Neuronal stem cell (in vitro differentiated cells): Measurements from ENCODE around the gene ISG15.
"Not testable (repeated sequence)": the region's sequence is repeated elsewhere in the genome, so short reads cannot be mapped to it uniquely, and the experiment has no call there.

Experiments used
- DNase-seq: peaks from one replicate; pipeline ENCODE4 v3.0.0-alpha.2; 2013; ENCODE audit warnings: low spot score
- H2AFZ ChIP-seq: one replicate; pipeline ENCODE4 v1.6.1; 2013; ENCODE audit warnings: mild to moderate bottlenecking, low read length, inconsistent platforms
- H2AK5ac ChIP-seq: 2 replicates; pipeline ENCODE4 v1.6.1; 2013; ENCODE audit warnings: low read depth, mild to moderate bottlenecking, inconsistent platforms, low read length, moderate library complexity, mixed read lengths
- H2BK120ac ChIP-seq: 2 replicates; pipeline ENCODE4 v1.6.1; 2013; ENCODE audit warnings: low read depth, mild to moderate bottlenecking, inconsistent platforms, low read length, moderate library complexity, mixed read lengths
- H2BK12ac ChIP-seq: one replicate; pipeline ENCODE4 v1.6.1; 2013; ENCODE audit warnings: low read length, inconsistent platforms
- H2BK15ac ChIP-seq: 2 replicates; pipeline ENCODE4 v1.6.1; 2013; ENCODE audit warnings: mild to moderate bottlenecking, low read length, inconsistent platforms, mixed read lengths
- H2BK5ac ChIP-seq: one replicate; pipeline ENCODE4 v1.6.1; 2013; ENCODE audit warnings: inconsistent platforms, mild to moderate bottlenecking, low read length, moderate library complexity
- H3K14ac ChIP-seq: one replicate; pipeline ENCODE4 v1.6.1; 2013; ENCODE audit warnings: low read length, inconsistent platforms
- H3K18ac ChIP-seq: 2 replicates; pipeline ENCODE4 v1.6.1; 2013; ENCODE audit warnings: low read length, inconsistent platforms
- H3K23ac ChIP-seq: 2 replicates; pipeline ENCODE4 v1.6.1; 2013; ENCODE audit warnings: low read depth, mild to moderate bottlenecking, mixed read lengths, low read length, inconsistent platforms; ENCODE audit not compliant: poor library complexity
- H3K27ac ChIP-seq: replicated peaks from 3 replicates; pipeline ENCODE4 v1.5.1; 2013; ENCODE audit warnings: low read length, inconsistent platforms
- H3K27me3 ChIP-seq, 3 experiments: 2 replicates each; pipeline ENCODE4 v1.6.1; 2013; ENCODE audit warnings: low read length in 3 of 3, mild to moderate bottlenecking in 2 of 3, inconsistent platforms in 1 of 3, low read depth in 1 of 3, mixed read lengths in 1 of 3, moderate library complexity in 1 of 3; ENCODE audit not compliant: control insufficient read depth in 3 of 3, insufficient read depth in 3 of 3
- H3K36me3 ChIP-seq, 2 donors: replicated peaks in 1 of 2; 2 replicates each; pipeline ENCODE4 v1.6.1; 2013; ENCODE audit warnings: low read length in 2 of 2; ENCODE audit not compliant: control insufficient read depth in 2 of 2, insufficient read depth in 2 of 2
- H3K4ac ChIP-seq: 2 replicates; pipeline ENCODE4 v1.6.1; 2013; ENCODE audit warnings: inconsistent platforms, mild to moderate bottlenecking, low read length, moderate library complexity
- H3K4me1 ChIP-seq, 2 donors: 1 replicate in 1 of 2; 2 replicates in 1 of 2; pipeline ENCODE4 v1.6.1; 2013; ENCODE audit warnings: low read length in 2 of 2, low read depth in 1 of 2; ENCODE audit not compliant: control insufficient read depth in 2 of 2, insufficient read depth in 1 of 2
- H3K4me2 ChIP-seq: one replicate; pipeline ENCODE4 v1.6.1; 2013; ENCODE audit warnings: mild to moderate bottlenecking, low read length, inconsistent platforms; ENCODE audit not compliant: insufficient read depth, poor library complexity, severe bottlenecking
- H3K4me3 ChIP-seq, 2 donors: 2 replicates each; pipeline ENCODE4 v1.5.1; 2013; ENCODE audit warnings: low read length in 2 of 2, mild to moderate bottlenecking in 2 of 2, inconsistent platforms in 1 of 2, moderate library complexity in 1 of 2
- H3K79me1 ChIP-seq: one replicate; pipeline ENCODE4 v1.6.1; 2013; ENCODE audit warnings: low read depth, mild to moderate bottlenecking, inconsistent platforms, low read length, moderate library complexity
- H3K9ac ChIP-seq: one replicate; pipeline ENCODE4 v1.6.1; 2013; ENCODE audit warnings: mild to moderate bottlenecking, low read depth, low read length, inconsistent platforms; ENCODE audit not compliant: poor library complexity
- H3K9me3 ChIP-seq, 2 donors: replicated peaks in 1 of 2; 2 replicates each; pipeline versions ENCODE3 to v1.6.1; 2013; ENCODE audit warnings: low read length in 2 of 2, mild to moderate bottlenecking in 2 of 2, inconsistent platforms in 1 of 2, low read depth in 1 of 2, mixed read lengths in 1 of 2, moderate library complexity in 1 of 2; ENCODE audit not compliant: control insufficient read depth in 2 of 2, insufficient read depth in 1 of 2
- H4K8ac ChIP-seq: one replicate; pipeline ENCODE4 v1.6.1; 2013; ENCODE audit warnings: low read depth, mild to moderate bottlenecking, inconsistent platforms, low read length, moderate library complexity
- H4K91ac ChIP-seq: one replicate; pipeline ENCODE4 v1.6.1; 2013; ENCODE audit warnings: low read length, low read depth, mild to moderate bottlenecking, inconsistent platforms; ENCODE audit not compliant: poor library complexity
- WGBS, 2 donors: extraction: QIAGEN DNeasy Blood & Tissue Kit; methylation state at CpG; one replicate each; pipeline ENCODE4 v1.1.7; 2013; ENCODE audit warnings: missing lambda C conversion rate in 2 of 2, mixed read lengths in 1 of 2; ENCODE audit not compliant: insufficient read length in 2 of 2, insufficient replicate concordance in 1 of 2; ENCODE audit errors: extremely low coverage in 2 of 2; 5-methylcytosine and 5-hydroxymethylcytosine counted together

Gene ISG15

GRCh38 chr1:991895-992294 lies 21.4 kb upstream of the ISG15 start:
- H3K27me3 ChIP-seq, result no peaks in the 10 kb centered on the region

GRCh38 chr1:992362-992761 lies 20.9 kb upstream of the ISG15 start:
- Histone ChIP-seq H3K4me2 (no peak overlapping the region), H2BK120ac (no peak overlapping the region)
- no CpG with 5 or more reads among the region's 7 CpGs for WGBS, 2 donors

More at GRCh38 chr1:991895-992294, 21.4 kb upstream of the ISG15 start:
- H3K79me1 ChIP-seq, result no peaks in the 10 kb centered on the region
- H2AK5ac ChIP-seq, result no peak overlapping the region
- no CpG with 5 or more reads among the region's 10 CpGs for WGBS, 2 donors
- no peak overlapping the region for H2AFZ ChIP-seq
- H4K91ac ChIP-seq, result no peak overlapping the region
- no peak overlapping the region for H3K4ac ChIP-seq
- no peak overlapping the region for H3K23ac ChIP-seq
- no peak overlapping the region for H2BK120ac ChIP-seq
- no peaks in the 10 kb centered on the region for H3K36me3 ChIP-seq
- no peak overlapping the region for H3K4me3 ChIP-seq
- no peak for DNase-seq
- peaks cover 8 to 14% of the 10 kb centered on the region in 2 donors for H3K9me3 ChIP-seq
- no peak overlapping the region for H2BK12ac ChIP-seq
- no peak overlapping the region for H3K27ac ChIP-seq
- H2BK5ac ChIP-seq, result no peak overlapping the region
- peaks cover 3 to 4% of the 10 kb centered on the region in 2 donors for H3K4me1 ChIP-seq
- no peak overlapping the region for H3K9ac ChIP-seq
- H3K18ac ChIP-seq, result no peak overlapping the region
- H3K14ac ChIP-seq, result no peak overlapping the region
- no peak overlapping the region for H2BK15ac ChIP-seq
- no peak overlapping the region for H4K8ac ChIP-seq
- H3K4me2 ChIP-seq, result no peak overlapping the region

GRCh38 chr1:993379-993995 lies 19.8 kb upstream of the ISG15 start:
- Histone ChIP-seq H3K9ac (no peak overlapping the region), H3K27me3 (peaks cover 0 to 9% (median 0%) of the 10 kb centered on the region in 3 experiments), H3K18ac (no peak overlapping the region)

More at GRCh38 chr1:992362-992761, 20.9 kb upstream of the ISG15 start:
- Histone ChIP-seq H3K9ac (no peak overlapping the region), H3K27ac (no peak overlapping the region), H3K4me3 (no peak overlapping the region), H4K91ac (no peak overlapping the region), H3K9me3 (peaks cover 8 to 14% of the 10 kb centered on the region in 2 donors), H3K79me1 (peaks cover 3% of the 10 kb centered on the region), H2AK5ac (no peak overlapping the region), H2BK5ac (no peak overlapping the region), H3K36me3 (no peaks in the 10 kb centered on the region), H3K23ac (no peak overlapping the region), H3K14ac (no peak overlapping the region), H3K4me1 (peaks cover 8 to 9% of the 10 kb centered on the region in 2 donors), H2BK12ac (no peak overlapping the region), H2BK15ac (no peak overlapping the region), H3K27me3 (peaks cover 0 to under 1% (median 0%) of the 10 kb centered on the region in 3 experiments), H2AFZ (no peak overlapping the region), H3K4ac (no peak overlapping the region), H4K8ac (no peak overlapping the region), H3K18ac (no peak overlapping the region)
- DNase-seq, result no peak

GRCh38 chr1:994546-994945 lies 18.8 kb upstream of the ISG15 start:
- H4K8ac ChIP-seq, H4K91ac ChIP-seq, H3K9ac ChIP-seq, DNase-seq, H3K27me3 ChIP-seq, H3K4ac ChIP-seq, H2BK5ac ChIP-seq, H2BK15ac ChIP-seq, H3K4me2 ChIP-seq, H2AK5ac ChIP-seq, H3K23ac ChIP-seq, H3K9me3 ChIP-seq, H3K14ac ChIP-seq, H3K27ac ChIP-seq, H2BK120ac ChIP-seq, H3K36me3 ChIP-seq, H2BK12ac ChIP-seq, H3K4me3 ChIP-seq, H2AFZ ChIP-seq, H3K18ac ChIP-seq: not testable (repeated sequence)
- no CpG with 5 or more reads among the region's 6 CpGs for WGBS, 2 donors
- peaks cover 18% of the 10 kb centered on the region for H3K79me1 ChIP-seq
- peaks cover 13 to 19% of the 10 kb centered on the region in 2 donors for H3K4me1 ChIP-seq

More at GRCh38 chr1:993379-993995, 19.8 kb upstream of the ISG15 start:
- H3K4me1 ChIP-seq, result peaks cover 13 to 19% of the 10 kb centered on the region in 2 donors
- no peak overlapping the region for H2AFZ ChIP-seq
- no peak overlapping the region for H3K27ac ChIP-seq
- H3K4ac ChIP-seq, result no peak overlapping the region
- H3K36me3 ChIP-seq, result peaks cover 0 to 5% of the 10 kb centered on the region in 2 donors
- H2BK15ac ChIP-seq, result no peak overlapping the region
- WGBS, 2 donors, result no CpG with 5 or more reads among the region's 15 CpGs
- no peak overlapping the region for H4K91ac ChIP-seq
- no peak for DNase-seq
- peaks cover 12% of the 10 kb centered on the region for H3K79me1 ChIP-seq
- H3K14ac ChIP-seq, result no peak overlapping the region
- no peak overlapping the region for H2AK5ac ChIP-seq
- no peak overlapping the region for H3K4me2 ChIP-seq
- H3K4me3 ChIP-seq, result no peak overlapping the region
- no peak overlapping the region for H3K23ac ChIP-seq
- H3K9me3 ChIP-seq, result peaks cover 8 to 14% of the 10 kb centered on the region in 2 donors
- no peak overlapping the region for H2BK12ac ChIP-seq
- no peak overlapping the region for H4K8ac ChIP-seq
- H2BK5ac ChIP-seq, result no peak overlapping the region
- no peak overlapping the region for H2BK120ac ChIP-seq
